Measurements from ENCODE around the gene KCTD6. TPM values are rescaled to one million over a fixed set of nuclear protein-coding genes. Genes with fewer than 3 reads are reported as not detected.

KCTD6 gene
- total and polyA plus RNA-seq, 2 of the 4 experiments (the other 2 are of a cell fraction) = 7.0 to 9.2 TPM

DNA sequence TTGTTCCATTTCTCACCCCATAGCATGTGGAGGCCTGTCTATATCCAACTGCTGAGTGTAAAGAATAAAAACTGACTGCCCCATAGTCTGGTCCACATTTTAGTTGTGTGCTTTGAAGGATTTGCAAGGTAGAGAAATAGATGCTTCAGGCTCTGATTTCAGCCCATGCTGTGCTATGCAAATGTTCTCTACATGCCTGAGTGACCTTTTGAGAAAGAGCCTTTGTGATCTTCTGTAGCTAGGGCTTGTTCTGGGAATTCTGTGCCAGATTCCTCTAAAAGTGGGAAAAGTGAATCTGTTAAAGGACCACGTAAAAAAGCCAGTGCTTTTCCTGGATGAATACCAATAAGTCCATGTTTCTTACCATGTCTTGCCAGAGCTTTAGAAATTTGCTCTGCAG lies 5.2 kb downstream of the KCTD6 start:
- H3K14ac ChIP-seq (replicated peaks; ENCODE audit: low read depth, low read length) = no peak overlapping the region

More for the DNA sequence above, 5.2 kb downstream of the KCTD6 start:
- DNase-seq (no peak), ATAC-seq (ENCODE audit: low read depth) (no peak)
- Histone ChIP-seq H3K9ac (ENCODE audit: low read depth, low read length) (no peak overlapping the region), H2BK5ac (ENCODE audit: low read depth, low read length, poor library complexity, severe bottlenecking) (no peak overlapping the region), H2AFZ (replicated peaks; ENCODE audit: low read length, poor library complexity) (no peak overlapping the region), H2BK15ac (ENCODE audit: low read depth, low read length) (no peak overlapping the region), H3K9me1 (ENCODE audit: insufficient read depth, low read length) (peaks cover 5% of the 10 kb centered on the region), H3K9me3 (ENCODE audit: control insufficient read depth, insufficient read depth, low read length) (no peaks in the 10 kb centered on the region), H3K4ac (ENCODE audit: low read depth, low read length) (no peak overlapping the region), H3K4me2 (ENCODE audit: low read depth, low read length) (no peak overlapping the region), H2BK120ac (ENCODE audit: low read depth, low read length) (no peak overlapping the region), H2AK5ac (ENCODE audit: low read depth, low read length) (no peak overlapping the region), H3K4me1 (ENCODE audit: control insufficient read depth, insufficient read depth, low read length) (peaks cover 3% of the 10 kb centered on the region; the same call in 1 of the 2 replicates), H3K56ac (ENCODE audit: extremely low read depth, insufficient read depth, low read length) (no peak overlapping the region), H3K27ac (ENCODE audit: insufficient read depth, low read length) (no peak overlapping the region), H4K8ac (ENCODE audit: low read depth in 2 of 2, low read length in 2 of 2) (no peak overlapping the region), H2AK9ac (replicated peaks; ENCODE audit: low read depth, low read length, poor library complexity) (no peak overlapping the region), H4K20me1 (ENCODE audit: insufficient read depth, low read length) (peaks cover 15% of the 10 kb centered on the region; the same call in 1 of the 2 replicates), H3K18ac (ENCODE audit: low read depth, low read length) (no peak overlapping the region), H2BK20ac (ENCODE audit: low read depth, low read length) (no peak overlapping the region), H3K4me3 (ENCODE audit: insufficient read depth, low read depth, low read length) (no peak overlapping the region), H4K91ac (ENCODE audit: insufficient read depth, low read depth, low read length) (no peak overlapping the region), H4K5ac (ENCODE audit: low read depth, low read length) (no peak overlapping the region), H3K23ac (ENCODE audit: low read depth, low read length) (no peak overlapping the region), H3K27me3 (ENCODE audit: control insufficient read depth, insufficient read depth, low read length) (no peaks in the 10 kb centered on the region), H3K79me1 (ENCODE audit: low read depth in 1 of 2, low read length in 2 of 2) (peaks cover 26 to 63% of the 10 kb centered on the region in 2 experiments), H3K36me3 (ENCODE audit: control insufficient read depth, insufficient read depth, low read length) (peaks cover 10% of the 10 kb centered on the region)
- ChIA-PET POLR2A (ENCODE audit: unreplicated experiment) (no interaction called here), CTCF (interaction anchor here (0.8 kb wide), 1 partner anchor 82 kb away, joined by 3 read pairs; no protein-coding TSS in a partner anchor)
- intact Hi-C loops (cut with micrococcal nuclease) = no loop called here
- TF ChIP-seq SMC3 (IDR thresholded peaks at IDR 0.05; ENCODE audit: low read depth, low read length) (no peak), POLR2A (IDR thresholded peaks at IDR 0.05; ENCODE audit: low read depth, low read length) (no peak), MAFK (IDR thresholded peaks at IDR 0.05; ENCODE audit: low read depth, low read length) (no peak), CHD1 (IDR thresholded peaks at IDR 0.05; ENCODE audit: low read depth, low read length) (no peak), NFE2L2 (IDR thresholded peaks at IDR 0.05; ENCODE audit: low read depth, low read length) (no peak)
- TF ChIP-seq, protein P1, sequence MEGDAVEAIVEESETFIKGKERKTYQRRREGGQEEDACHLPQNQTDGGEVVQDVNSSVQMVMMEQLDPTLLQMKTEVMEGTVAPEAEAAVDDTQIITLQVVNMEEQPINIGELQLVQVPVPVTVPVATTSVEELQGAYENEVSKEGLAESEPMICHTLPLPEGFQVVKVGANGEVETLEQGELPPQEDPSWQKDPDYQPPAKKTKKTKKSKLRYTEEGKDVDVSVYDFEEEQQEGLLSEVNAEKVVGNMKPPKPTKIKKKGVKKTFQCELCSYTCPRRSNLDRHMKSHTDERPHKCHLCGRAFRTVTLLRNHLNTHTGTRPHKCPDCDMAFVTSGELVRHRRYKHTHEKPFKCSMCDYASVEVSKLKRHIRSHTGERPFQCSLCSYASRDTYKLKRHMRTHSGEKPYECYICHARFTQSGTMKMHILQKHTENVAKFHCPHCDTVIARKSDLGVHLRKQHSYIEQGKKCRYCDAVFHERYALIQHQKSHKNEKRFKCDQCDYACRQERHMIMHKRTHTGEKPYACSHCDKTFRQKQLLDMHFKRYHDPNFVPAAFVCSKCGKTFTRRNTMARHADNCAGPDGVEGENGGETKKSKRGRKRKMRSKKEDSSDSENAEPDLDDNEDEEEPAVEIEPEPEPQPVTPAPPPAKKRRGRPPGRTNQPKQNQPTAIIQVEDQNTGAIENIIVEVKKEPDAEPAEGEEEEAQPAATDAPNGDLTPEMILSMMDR (conservative IDR thresholded peaks at IDR 0.05; ENCODE audit: low read depth, low read length) = no peak
- dilution Hi-C loops (cut with HindIII; ENCODE audit: low sequenced_read_pairs, unreplicated experiment) = no loop called here
- no CpG with 5 or more reads among the region's 1 CpG for WGBS, 2 experiments (ENCODE audit: extremely low coverage in 2 of 2, insufficient read length in 1 of 2)
- no TSS peak for BruUV-seq (replicated peaks)
- in situ Hi-C loops (cut with MboI; ENCODE audit: low sequenced_read_pairs) = loop anchor here (10.0 kb wide), 1 partner anchor 172 kb away; no protein-coding TSS in a partner anchor

All from IMR-90 (cell line).